SK-N-SH treated with all-trans-retinoic acid at 6 μM for 48 hours (cell line): ENCODE data around the gene ANKRD42.

Source experiments
- ATAC-seq: fragments of 200-7000 bp; cut with Tn5 transposase; 3 replicates; pipeline ENCODE4 v1.9.1; 2020; ENCODE audit warnings: mild to moderate bottlenecking, moderate library complexity
- BACH2 ChIP-seq: fragments of 250-450 bp; sonication (Bioruptor Pico); IDR thresholded peaks from 2 replicates; pipeline ENCODE4 v1.9.0; 2021; ENCODE audit warnings: mild to moderate bottlenecking, borderline replicate concordance
- CSDC2 ChIP-seq: fragments of 250-450 bp; sonication (Bioruptor Pico); IDR thresholded peaks from 2 replicates; pipeline ENCODE4 v1.5.0; 2020; ENCODE audit warnings: mild to moderate bottlenecking, moderate library complexity
- ESRRG ChIP-seq: fragments of 250-450 bp; sonication (Bioruptor Pico); IDR thresholded peaks from 2 replicates; pipeline ENCODE4 v1.6.1; 2021; ENCODE audit warnings: mild to moderate bottlenecking
- GLIS3 ChIP-seq: fragments of 250-450 bp; sonication (Bioruptor Pico); IDR thresholded peaks from 2 replicates; pipeline ENCODE4 v1.5.0; 2020; ENCODE audit warnings: mild to moderate bottlenecking, moderate library complexity
- ISL1 ChIP-seq: fragments of 250-450 bp; sonication (Bioruptor Pico); IDR thresholded peaks from 2 replicates; pipeline ENCODE4 v2.1.2; 2022; ENCODE audit warnings: mild to moderate bottlenecking, moderate library complexity
- OSR1 ChIP-seq: fragments of 250-450 bp; sonication (Bioruptor Pico); IDR thresholded peaks from 2 replicates; pipeline ENCODE4 v1.8.0; 2022; ENCODE audit warnings: moderate library complexity, mild to moderate bottlenecking, inconsistent platforms
- PPARA ChIP-seq: fragments of 250-450 bp; sonication (Bioruptor Pico); IDR thresholded peaks from 2 replicates; pipeline ENCODE4 v1.5.0; 2020; ENCODE audit warnings: mild to moderate bottlenecking, borderline replicate concordance
- RARB ChIP-seq: fragments of 250-450 bp; sonication (Bioruptor Pico); IDR thresholded peaks from 2 replicates; pipeline ENCODE4 v1.8.0; 2021; ENCODE audit warnings: mild to moderate bottlenecking, moderate library complexity
- TCF4 ChIP-seq: fragments of 250-450 bp; sonication (Bioruptor Pico); IDR thresholded peaks from 2 replicates; pipeline ENCODE4 v1.8.0; 2021; ENCODE audit warnings: mild to moderate bottlenecking, moderate library complexity, borderline replicate concordance
- TOX ChIP-seq: fragments of 250-450 bp; sonication (Bioruptor Pico); IDR thresholded peaks from 2 replicates; pipeline ENCODE4 v1.8.0; 2021; ENCODE audit warnings: mild to moderate bottlenecking, moderate library complexity, borderline replicate concordance
- ZC3H10 ChIP-seq: fragments of 250-450 bp; sonication (Bioruptor Pico); IDR thresholded peaks from 2 replicates; pipeline ENCODE4 v1.5.1; 2021; ENCODE audit warnings: mild to moderate bottlenecking, moderate library complexity
- ZFP3 ChIP-seq: fragments of 250-450 bp; sonication (Bioruptor Pico); IDR thresholded peaks from 2 replicates; pipeline ENCODE4 v1.5.0; 2020; ENCODE audit warnings: mild to moderate bottlenecking, moderate library complexity
- ZFP30 ChIP-seq: fragments of 450-650 bp; formaldehyde crosslinking; IDR thresholded peaks from 2 replicates; pipeline ENCODE4 v1.5.0; 2022; ENCODE audit warnings: mild to moderate bottlenecking, moderate library complexity
- ZNF565 ChIP-seq: fragments of 450-650 bp; formaldehyde crosslinking; conservative IDR thresholded peaks from 2 replicates; pipeline ENCODE4 v1.5.0; 2020; ENCODE audit warnings: low read depth, mild to moderate bottlenecking, moderate library complexity
- ZNF70 ChIP-seq: fragments of 450-650 bp; formaldehyde crosslinking; IDR thresholded peaks from 2 replicates; pipeline ENCODE4 v1.5.0; 2020; ENCODE audit warnings: mild to moderate bottlenecking, moderate library complexity
- ZNF8 ChIP-seq: fragments of 450-650 bp; formaldehyde crosslinking; IDR thresholded peaks from 2 replicates; pipeline ENCODE4 v1.5.0; 2020; ENCODE audit warnings: mild to moderate bottlenecking, moderate library complexity
- TF ChIP-seq, protein P1 (sequence below): fragments of 250-450 bp; sonication (Bioruptor Pico); IDR thresholded peaks from 2 replicates; pipeline ENCODE4 v1.5.1; 2020; ENCODE audit warnings: low read depth, mild to moderate bottlenecking, moderate library complexity
- TF ChIP-seq, protein P2 (sequence below): fragments of 250-450 bp; sonication (Bioruptor Pico); IDR thresholded peaks from 2 replicates; pipeline ENCODE4 v1.8.0; 2021; ENCODE audit warnings: low read depth, mild to moderate bottlenecking, moderate library complexity, borderline replicate concordance
- TF ChIP-seq, protein P3 (sequence below): fragments of 250-450 bp; sonication (Bioruptor Pico); IDR thresholded peaks from 2 replicates; pipeline ENCODE4 v1.5.1; 2021; ENCODE audit warnings: mild to moderate bottlenecking, moderate library complexity
- TF ChIP-seq, protein P4 (sequence below): fragments of 250-450 bp; sonication (Bioruptor Pico); IDR thresholded peaks from 2 replicates; pipeline ENCODE4 v1.5.0; 2020; ENCODE audit warnings: mild to moderate bottlenecking, moderate library complexity
- TF ChIP-seq, protein P5 (sequence below): fragments of 250-450 bp; sonication (Bioruptor Pico); IDR thresholded peaks from 2 replicates; pipeline ENCODE4 v1.8.0; 2020; ENCODE audit warnings: mild to moderate bottlenecking, moderate library complexity, borderline replicate concordance

ANKRD42 gene

DNA sequence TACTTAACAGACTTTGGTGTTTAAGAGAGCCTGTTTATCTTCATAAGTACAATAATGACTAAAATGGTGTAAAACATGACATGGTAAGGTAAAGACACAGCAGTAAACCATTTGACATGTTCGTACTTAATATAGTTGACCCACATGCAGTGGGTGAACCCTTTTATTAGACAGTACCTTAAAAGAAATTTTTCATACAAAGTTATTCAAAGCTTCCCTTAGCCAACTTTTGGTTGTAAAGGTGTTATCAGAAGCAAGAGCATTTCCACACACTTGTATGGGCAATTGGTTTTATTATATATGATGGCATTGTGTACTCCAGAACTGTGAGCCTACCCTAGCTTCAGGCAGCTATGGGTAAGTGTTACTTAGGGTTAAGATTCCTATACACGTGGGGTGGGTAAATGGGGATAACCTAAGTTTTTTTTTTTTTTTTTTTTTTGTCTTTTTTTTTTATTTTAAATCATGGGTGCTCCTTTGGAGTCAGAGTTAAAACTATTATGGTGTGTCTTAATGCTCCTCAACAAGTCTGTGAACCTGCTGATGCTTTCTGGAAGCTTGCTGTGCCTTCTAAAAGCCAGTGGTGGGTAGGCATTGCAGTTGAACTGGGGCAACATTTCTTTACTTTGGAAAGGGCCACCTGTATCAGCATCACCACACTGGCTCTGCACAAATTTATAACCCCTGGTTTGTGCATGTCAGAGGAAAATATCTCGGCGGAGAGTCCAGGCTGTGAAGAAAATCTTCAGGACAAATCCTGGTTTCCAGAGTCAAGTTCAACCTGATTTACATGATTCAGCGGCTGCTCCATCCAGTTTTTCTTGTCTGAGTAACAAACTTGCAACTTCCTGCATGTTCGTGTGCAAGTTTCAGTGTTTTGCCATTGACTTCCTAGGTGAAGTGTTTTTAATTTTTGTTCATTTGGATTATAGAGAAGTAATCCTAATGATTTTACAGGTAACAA, 33.3 kb upstream of the ANKRD42 start:
- ATAC-seq: no peak
- TF ChIP-seq ISL1 (CRISPR knock-in tag) (no peak), CSDC2 (CRISPR knock-in tag) (no peak), RARB (CRISPR knock-in tag) (no peak), ZNF70 (CRISPR knock-in tag) (no peak), PPARA (CRISPR knock-in tag) (no peak), BACH2 (CRISPR knock-in tag) (no peak), ZFP30 (no peak), TOX (CRISPR knock-in tag) (no peak), TCF4 (CRISPR knock-in tag) (no peak), OSR1 (CRISPR knock-in tag) (no peak), GLIS3 (CRISPR knock-in tag) (no peak), ZFP3 (no peak), ZNF565 (CRISPR knock-in tag) (no peak), ZNF8 (CRISPR knock-in tag) (no peak)
- TF ChIP-seq, protein P1, sequence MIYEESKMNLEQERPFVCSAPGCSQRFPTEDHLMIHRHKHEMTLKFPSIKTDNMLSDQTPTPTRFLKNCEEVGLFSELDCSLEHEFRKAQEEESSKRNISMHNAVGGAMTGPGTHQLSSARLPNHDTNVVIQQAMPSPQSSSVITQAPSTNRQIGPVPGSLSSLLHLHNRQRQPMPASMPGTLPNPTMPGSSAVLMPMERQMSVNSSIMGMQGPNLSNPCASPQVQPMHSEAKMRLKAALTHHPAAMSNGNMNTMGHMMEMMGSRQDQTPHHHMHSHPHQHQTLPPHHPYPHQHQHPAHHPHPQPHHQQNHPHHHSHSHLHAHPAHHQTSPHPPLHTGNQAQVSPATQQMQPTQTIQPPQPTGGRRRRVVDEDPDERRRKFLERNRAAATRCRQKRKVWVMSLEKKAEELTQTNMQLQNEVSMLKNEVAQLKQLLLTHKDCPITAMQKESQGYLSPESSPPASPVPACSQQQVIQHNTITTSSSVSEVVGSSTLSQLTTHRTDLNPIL: no peak
- TF ChIP-seq, protein P2, sequence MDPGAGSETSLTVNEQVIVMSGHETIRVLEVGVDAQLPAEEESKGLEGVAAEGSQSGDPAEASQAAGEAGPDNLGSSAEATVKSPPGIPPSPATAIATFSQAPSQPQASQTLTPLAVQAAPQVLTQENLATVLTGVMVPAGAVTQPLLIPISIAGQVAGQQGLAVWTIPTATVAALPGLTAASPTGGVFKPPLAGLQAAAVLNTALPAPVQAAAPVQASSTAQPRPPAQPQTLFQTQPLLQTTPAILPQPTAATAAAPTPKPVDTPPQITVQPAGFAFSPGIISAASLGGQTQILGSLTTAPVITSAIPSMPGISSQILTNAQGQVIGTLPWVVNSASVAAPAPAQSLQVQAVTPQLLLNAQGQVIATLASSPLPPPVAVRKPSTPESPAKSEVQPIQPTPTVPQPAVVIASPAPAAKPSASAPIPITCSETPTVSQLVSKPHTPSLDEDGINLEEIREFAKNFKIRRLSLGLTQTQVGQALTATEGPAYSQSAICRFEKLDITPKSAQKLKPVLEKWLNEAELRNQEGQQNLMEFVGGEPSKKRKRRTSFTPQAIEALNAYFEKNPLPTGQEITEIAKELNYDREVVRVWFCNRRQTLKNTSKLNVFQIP: no peak
- TF ChIP-seq, protein P3, sequence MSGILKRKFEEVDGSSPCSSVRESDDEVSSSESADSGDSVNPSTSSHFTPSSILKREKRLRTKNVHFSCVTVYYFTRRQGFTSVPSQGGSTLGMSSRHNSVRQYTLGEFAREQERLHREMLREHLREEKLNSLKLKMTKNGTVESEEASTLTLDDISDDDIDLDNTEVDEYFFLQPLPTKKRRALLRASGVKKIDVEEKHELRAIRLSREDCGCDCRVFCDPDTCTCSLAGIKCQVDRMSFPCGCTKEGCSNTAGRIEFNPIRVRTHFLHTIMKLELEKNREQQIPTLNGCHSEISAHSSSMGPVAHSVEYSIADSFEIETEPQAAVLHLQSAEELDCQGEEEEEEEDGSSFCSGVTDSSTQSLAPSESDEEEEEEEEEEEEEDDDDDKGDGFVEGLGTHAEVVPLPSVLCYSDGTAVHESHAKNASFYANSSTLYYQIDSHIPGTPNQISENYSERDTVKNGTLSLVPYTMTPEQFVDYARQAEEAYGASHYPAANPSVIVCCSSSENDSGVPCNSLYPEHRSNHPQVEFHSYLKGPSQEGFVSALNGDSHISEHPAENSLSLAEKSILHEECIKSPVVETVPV: no peak
- TF ChIP-seq, protein P4, sequence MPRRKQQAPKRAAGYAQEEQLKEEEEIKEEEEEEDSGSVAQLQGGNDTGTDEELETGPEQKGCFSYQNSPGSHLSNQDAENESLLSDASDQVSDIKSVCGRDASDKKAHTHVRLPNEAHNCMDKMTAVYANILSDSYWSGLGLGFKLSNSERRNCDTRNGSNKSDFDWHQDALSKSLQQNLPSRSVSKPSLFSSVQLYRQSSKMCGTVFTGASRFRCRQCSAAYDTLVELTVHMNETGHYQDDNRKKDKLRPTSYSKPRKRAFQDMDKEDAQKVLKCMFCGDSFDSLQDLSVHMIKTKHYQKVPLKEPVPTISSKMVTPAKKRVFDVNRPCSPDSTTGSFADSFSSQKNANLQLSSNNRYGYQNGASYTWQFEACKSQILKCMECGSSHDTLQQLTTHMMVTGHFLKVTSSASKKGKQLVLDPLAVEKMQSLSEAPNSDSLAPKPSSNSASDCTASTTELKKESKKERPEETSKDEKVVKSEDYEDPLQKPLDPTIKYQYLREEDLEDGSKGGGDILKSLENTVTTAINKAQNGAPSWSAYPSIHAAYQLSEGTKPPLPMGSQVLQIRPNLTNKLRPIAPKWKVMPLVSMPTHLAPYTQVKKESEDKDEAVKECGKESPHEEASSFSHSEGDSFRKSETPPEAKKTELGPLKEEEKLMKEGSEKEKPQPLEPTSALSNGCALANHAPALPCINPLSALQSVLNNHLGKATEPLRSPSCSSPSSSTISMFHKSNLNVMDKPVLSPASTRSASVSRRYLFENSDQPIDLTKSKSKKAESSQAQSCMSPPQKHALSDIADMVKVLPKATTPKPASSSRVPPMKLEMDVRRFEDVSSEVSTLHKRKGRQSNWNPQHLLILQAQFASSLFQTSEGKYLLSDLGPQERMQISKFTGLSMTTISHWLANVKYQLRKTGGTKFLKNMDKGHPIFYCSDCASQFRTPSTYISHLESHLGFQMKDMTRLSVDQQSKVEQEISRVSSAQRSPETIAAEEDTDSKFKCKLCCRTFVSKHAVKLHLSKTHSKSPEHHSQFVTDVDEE (CRISPR knock-in tag): no peak
- TF ChIP-seq, protein P5, sequence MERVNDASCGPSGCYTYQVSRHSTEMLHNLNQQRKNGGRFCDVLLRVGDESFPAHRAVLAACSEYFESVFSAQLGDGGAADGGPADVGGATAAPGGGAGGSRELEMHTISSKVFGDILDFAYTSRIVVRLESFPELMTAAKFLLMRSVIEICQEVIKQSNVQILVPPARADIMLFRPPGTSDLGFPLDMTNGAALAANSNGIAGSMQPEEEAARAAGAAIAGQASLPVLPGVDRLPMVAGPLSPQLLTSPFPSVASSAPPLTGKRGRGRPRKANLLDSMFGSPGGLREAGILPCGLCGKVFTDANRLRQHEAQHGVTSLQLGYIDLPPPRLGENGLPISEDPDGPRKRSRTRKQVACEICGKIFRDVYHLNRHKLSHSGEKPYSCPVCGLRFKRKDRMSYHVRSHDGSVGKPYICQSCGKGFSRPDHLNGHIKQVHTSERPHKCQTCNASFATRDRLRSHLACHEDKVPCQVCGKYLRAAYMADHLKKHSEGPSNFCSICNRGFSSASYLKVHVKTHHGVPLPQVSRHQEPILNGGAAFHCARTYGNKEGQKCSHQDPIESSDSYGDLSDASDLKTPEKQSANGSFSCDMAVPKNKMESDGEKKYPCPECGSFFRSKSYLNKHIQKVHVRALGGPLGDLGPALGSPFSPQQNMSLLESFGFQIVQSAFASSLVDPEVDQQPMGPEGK: no peak
- TF ChIP-seq, all 23 proteins: peak for 0

DNA sequence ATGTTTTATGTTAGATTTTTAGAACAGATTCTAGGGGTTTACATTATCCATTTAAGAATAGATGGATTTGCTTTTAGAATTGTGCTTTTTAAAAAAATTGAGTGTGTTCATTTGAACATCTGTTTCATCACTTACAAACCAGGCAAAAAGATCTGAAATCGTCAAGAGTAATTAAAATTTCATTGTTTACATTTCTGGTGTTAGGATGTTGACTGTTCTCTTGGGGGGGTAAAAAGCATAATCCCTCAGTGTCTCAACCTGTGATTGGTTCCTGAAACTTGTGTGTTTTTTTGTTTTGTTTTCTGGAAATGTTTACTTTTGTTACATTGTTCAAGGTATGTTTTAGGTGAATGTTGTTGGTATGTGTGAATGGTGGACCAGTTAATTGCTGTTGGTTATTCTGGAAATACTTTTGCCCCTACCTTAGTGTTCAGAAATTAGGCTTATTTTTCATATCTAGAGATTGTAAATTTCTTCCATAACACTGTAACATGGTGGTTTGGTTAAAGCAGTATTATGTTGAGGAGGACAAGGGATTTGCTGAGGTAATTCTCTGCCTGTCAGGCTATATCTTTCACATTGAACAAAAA, 31.8 kb upstream of the ANKRD42 start:
- TF ChIP-seq ZFP3 (no peak), CSDC2 (CRISPR knock-in tag) (no peak), ESRRG (CRISPR knock-in tag) (no peak), ZNF70 (CRISPR knock-in tag) (no peak), RARB (CRISPR knock-in tag) (no peak), PPARA (CRISPR knock-in tag) (no peak), BACH2 (CRISPR knock-in tag) (no peak), TOX (CRISPR knock-in tag) (no peak), ZC3H10 (CRISPR knock-in tag) (no peak)
- TF ChIP-seq, protein P3: no peak
- TF ChIP-seq, protein P5: no peak
- TF ChIP-seq, all 23 proteins: peak for 0
- no peak for ATAC-seq
